Muscle of leg (tissue), 11 donors: Measurements from ENCODE around the gene PTPN2. TPM values are rescaled to one million over a fixed set of nuclear protein-coding genes. Genes with fewer than 3 reads are reported as not detected.

Experiments used
- DNase-seq: peaks from one replicate; pipeline ENCODE4 v3.0.0; 2013
- H3K27ac ChIP-seq: one replicate; pipeline ENCODE4 v1.5.1; 2013; ENCODE audit warnings: mild to moderate bottlenecking, low read length, control low read depth
- H3K27me3 ChIP-seq: one replicate; pipeline ENCODE4 v1.6.1; 2013; ENCODE audit warnings: low read length; ENCODE audit not compliant: control insufficient read depth, insufficient read depth
- H3K36me3 ChIP-seq: one replicate; pipeline ENCODE4 v1.6.1; 2013; ENCODE audit warnings: low read length; ENCODE audit not compliant: control insufficient read depth, insufficient read depth
- H3K4me1 ChIP-seq: one replicate; pipeline ENCODE4 v1.6.1; 2013; ENCODE audit warnings: low read length; ENCODE audit not compliant: control insufficient read depth, insufficient read depth
- H3K4me3 ChIP-seq: one replicate; pipeline ENCODE4 v1.5.1; 2013; ENCODE audit warnings: low read length, control low read depth
- H3K9me3 ChIP-seq: replicated peaks from 2 replicates; pipeline ENCODE4 v1.6.1; 2013; ENCODE audit warnings: low read depth, low read length; ENCODE audit not compliant: control insufficient read depth
- WGBS: methylation state at CpG from one replicate; pipeline ENCODE4 v1.1.5; 2013; ENCODE audit warnings: missing lambda C conversion rate; ENCODE audit not compliant: insufficient coverage; 5-methylcytosine and 5-hydroxymethylcytosine counted together
- polyA plus RNA-seq, 8 donors: library from polyadenylated mRNA; unstranded; fragments of 120-200 nt; gene quantifications; one replicate each; pipeline versions ENCODE4 v1.2.1 to v1.2.3, GENCODE V29; 2013; ENCODE audit warnings: inconsistent platforms in 1 of 8, low replicate concordance in 1 of 8; ENCODE audit not compliant: insufficient read length in 8 of 8, insufficient read depth in 1 of 8
- total RNA-seq: library from RNA; stranded (reverse); fragments of 120-200 nt; gene quantifications from one replicate; pipeline ENCODE4 v1.2.4, GENCODE V29; 2013

PTPN2 gene
- total and polyA plus RNA-seq, 9 donors = 22.7 to 34.1 (median 27.7) TPM

DNA sequence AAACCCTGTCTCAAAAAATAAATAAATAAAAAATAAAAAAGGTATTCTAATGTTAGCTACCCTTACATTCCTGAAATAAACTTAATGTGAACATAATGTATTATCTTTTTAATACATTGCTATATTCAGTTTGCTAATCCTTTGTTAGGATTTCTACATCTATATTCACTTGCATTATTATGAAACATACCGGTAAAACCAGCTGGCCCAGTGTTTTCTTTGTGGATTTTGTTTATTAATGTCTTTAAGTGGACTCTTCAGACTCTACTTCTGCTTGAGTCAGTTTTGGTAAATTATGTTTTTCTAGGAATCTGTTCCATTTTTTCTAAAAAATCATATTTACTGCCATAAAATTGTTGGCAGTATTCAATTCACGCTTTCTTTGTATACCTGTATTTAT, 34.5 kb downstream of the PTPN2 start:
- no peaks in the 10 kb centered on the region for H3K27me3 ChIP-seq
- no peak for DNase-seq
- no peaks in the 10 kb centered on the region for H3K9me3 ChIP-seq
- H3K27ac ChIP-seq = no peak overlapping the region
- H3K36me3 ChIP-seq = no peaks in the 10 kb centered on the region
- WGBS = no CpG with 5 or more reads among the region's 2 CpGs
- no peaks in the 10 kb centered on the region for H3K4me1 ChIP-seq
- H3K4me3 ChIP-seq = no peak overlapping the region

GRCh38 chr18:12848405-12848804, 35.6 kb downstream of the PTPN2 start:
- no peak for DNase-seq
- no peaks in the 10 kb centered on the region for H3K36me3 ChIP-seq
- H3K27me3 ChIP-seq = no peaks in the 10 kb centered on the region
- H3K9me3 ChIP-seq = no peaks in the 10 kb centered on the region
- no peak overlapping the region for H3K27ac ChIP-seq
- no peak overlapping the region for H3K4me3 ChIP-seq
- no CpG with 5 or more reads among the region's 1 CpG for WGBS
- H3K4me1 ChIP-seq = no peaks in the 10 kb centered on the region

DNA sequence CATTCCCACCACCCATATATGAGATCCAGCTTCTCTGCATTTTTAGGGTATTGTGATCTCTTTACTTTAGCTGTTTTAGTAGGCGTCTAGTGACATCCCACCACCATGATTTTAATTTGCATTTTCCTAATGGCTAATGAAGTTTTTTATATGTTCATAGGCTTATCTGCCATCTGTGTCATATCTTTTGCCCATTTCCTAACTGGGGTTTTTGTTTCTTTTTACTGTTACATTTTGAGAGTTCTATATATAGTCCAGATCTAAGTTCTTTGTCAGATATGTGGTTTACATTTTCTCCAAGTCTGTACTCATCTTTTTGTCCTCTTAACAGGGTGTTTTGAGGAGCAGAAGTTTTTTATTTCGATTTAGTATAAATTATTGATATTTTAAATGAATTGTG, 39.6 kb downstream of the PTPN2 start:
- Histone ChIP-seq H3K27me3 (no peaks in the 10 kb centered on the region), H3K9me3 (no peaks in the 10 kb centered on the region), H3K4me3 (no peak overlapping the region), H3K36me3 (no peaks in the 10 kb centered on the region), H3K4me1 (no peaks in the 10 kb centered on the region), H3K27ac (no peak overlapping the region)
- WGBS = no CpG with 5 or more reads among the region's 2 CpGs
- DNase-seq = no peak

GRCh38 chr18:12843420-12844350, 40.4 kb downstream of the PTPN2 start:
- DNase-seq = no peak
- Histone ChIP-seq H3K27me3 (no peaks in the 10 kb centered on the region), H3K27ac (no peak overlapping the region), H3K4me1 (no peaks in the 10 kb centered on the region), H3K9me3 (no peaks in the 10 kb centered on the region), H3K36me3 (no peaks in the 10 kb centered on the region), H3K4me3 (no peak overlapping the region)
- WGBS = 84% methylated on average over 5 of the region's 12 CpGs

- Histone ChIP-seq H3K36me3 (no peaks in the 10 kb centered on the region), H3K27me3 (no peaks in the 10 kb centered on the region), H3K9me3 (no peaks in the 10 kb centered on the region), H3K4me1 (peaks cover 2% of the 10 kb centered on the region), H3K4me3 (no peak overlapping the region), H3K27ac (no peak overlapping the region)
- WGBS = 79% methylated on average over 10 of the region's 17 CpGs
- no peak for DNase-seq
These were observed 41.3 kb downstream of the PTPN2 start for GRCh38 chr18:12842459-12843380.

GRCh38 chr18:12841070-12841469, 43.0 kb downstream of the PTPN2 start:
- WGBS = 86% methylated on average over 3 of the region's 6 CpGs
- no peak overlapping the region for H3K27ac ChIP-seq

GRCh38 chr18:12840382-12840781, 43.7 kb downstream of the PTPN2 start:
- Histone ChIP-seq H3K27ac (no peak overlapping the region), H3K4me1 (peaks cover 2% of the 10 kb centered on the region), H3K9me3 (no peaks in the 10 kb centered on the region), H3K36me3 (peaks cover 7% of the 10 kb centered on the region), H3K27me3 (no peaks in the 10 kb centered on the region), H3K4me3 (no peak overlapping the region)
- 100% methylated on average over 1 of the region's 3 CpGs for WGBS
- no peak for DNase-seq

More at GRCh38 chr18:12841070-12841469, 43.0 kb downstream of the PTPN2 start:
- no peak overlapping the region for H3K4me3 ChIP-seq
- H3K27me3 ChIP-seq = no peaks in the 10 kb centered on the region
- no peaks in the 10 kb centered on the region for H3K9me3 ChIP-seq
- DNase-seq = no peak
- peaks cover 2% of the 10 kb centered on the region for H3K4me1 ChIP-seq
- H3K36me3 ChIP-seq = peaks cover 3% of the 10 kb centered on the region

- H3K27me3 ChIP-seq = no peaks in the 10 kb centered on the region
- DNase-seq = peak; percentile 44
- peaks cover 2% of the 10 kb centered on the region for H3K4me1 ChIP-seq
- H3K9me3 ChIP-seq = no peaks in the 10 kb centered on the region
- H3K4me3 ChIP-seq = no peak overlapping the region
- peak overlapping the region; percentile 49 for H3K27ac ChIP-seq
- peaks cover 8% of the 10 kb centered on the region for H3K36me3 ChIP-seq
- 100% methylated on average over 1 of the region's 1 CpG for WGBS
These were observed 44.4 kb downstream of the PTPN2 start for GRCh38 chr18:12839526-12840196.

DNA sequence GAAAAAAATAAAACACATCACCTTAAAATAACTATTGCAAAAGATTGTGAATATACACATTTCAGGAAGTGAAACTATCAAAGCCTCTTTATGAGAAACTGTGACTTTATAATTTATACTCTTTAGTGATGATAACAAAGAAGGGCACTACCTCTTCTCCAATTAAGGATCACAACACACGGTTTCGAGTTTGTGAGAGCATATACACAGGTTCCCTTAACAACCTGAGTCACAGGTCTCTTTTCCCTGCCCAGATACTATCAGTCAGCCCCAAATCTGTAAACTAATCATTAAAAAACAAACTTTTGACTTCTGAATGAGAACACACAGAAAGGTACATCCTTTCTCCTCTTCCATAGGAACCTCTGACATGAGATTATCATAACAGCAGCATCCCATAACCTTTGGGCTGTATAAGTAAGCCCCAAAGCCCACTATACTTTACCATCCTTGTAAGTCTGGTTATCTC, 44.9 kb downstream of the PTPN2 start:
- Histone ChIP-seq H3K4me3 (no peak overlapping the region), H3K27ac (peak overlapping the region; percentile 49), H3K9me3 (no peaks in the 10 kb centered on the region), H3K36me3 (peaks cover 8% of the 10 kb centered on the region), H3K27me3 (no peaks in the 10 kb centered on the region), H3K4me1 (peaks cover 2% of the 10 kb centered on the region)
- no peak for DNase-seq
- WGBS = 75% methylated on average over 2 of the region's 2 CpGs
